WTC11 (cell line): Measurements from ENCODE around the gene BORCS5.

ENCODE experiments used
- ATF2 ChIP-seq: sonication (generic); formaldehyde crosslinking; IDR thresholded peaks from 2 replicates; pipeline ENCODE4 v1.8.1; 2022; ENCODE audit warnings: low read depth, missing genetic modification reagents, borderline replicate concordance
- GTF2I ChIP-seq: fragments of 250-450 bp; sonication (Bioruptor Pico); conservative IDR thresholded peaks from 2 replicates; pipeline ENCODE4 v1.4.0; 2021; ENCODE audit warnings: mild to moderate bottlenecking
- MAX ChIP-seq: sonication (generic); formaldehyde crosslinking; IDR thresholded peaks from 2 replicates; pipeline ENCODE4 v1.8.0; 2022; ENCODE audit warnings: mild to moderate bottlenecking, missing genetic modification reagents
- NFYB ChIP-seq: sonication (generic); formaldehyde crosslinking; conservative IDR thresholded peaks from 2 replicates; pipeline ENCODE4 v1.8.0; 2022; ENCODE audit warnings: low read depth, missing genetic modification reagents
- NR2C2 ChIP-seq: sonication (generic); formaldehyde crosslinking; IDR thresholded peaks from 2 replicates; pipeline ENCODE4 v1.8.0; 2022; ENCODE audit warnings: mild to moderate bottlenecking, missing genetic modification reagents
- SP1 ChIP-seq: sonication (generic); formaldehyde crosslinking; conservative IDR thresholded peaks from 2 replicates; pipeline ENCODE4 v1.8.1; 2022; ENCODE audit warnings: missing genetic modification reagents
- TEAD4 ChIP-seq: sonication (generic); formaldehyde crosslinking; IDR thresholded peaks from 2 replicates; pipeline ENCODE4 v1.8.0; 2022; ENCODE audit warnings: mild to moderate bottlenecking, missing genetic modification reagents
- TF ChIP-seq, protein P1 (sequence below): fragments of 200-600 bp; IDR thresholded peaks from 2 replicates; pipeline ENCODE4 v1.8.0; 2022; ENCODE audit warnings: antibody characterized with exemption
- TF ChIP-seq, protein P2 (sequence below): sonication (generic); formaldehyde crosslinking; IDR thresholded peaks from 2 replicates; pipeline ENCODE4 v1.8.1; 2022; ENCODE audit warnings: mild to moderate bottlenecking, missing genetic modification reagents, moderate library complexity, borderline replicate concordance

DNA sequence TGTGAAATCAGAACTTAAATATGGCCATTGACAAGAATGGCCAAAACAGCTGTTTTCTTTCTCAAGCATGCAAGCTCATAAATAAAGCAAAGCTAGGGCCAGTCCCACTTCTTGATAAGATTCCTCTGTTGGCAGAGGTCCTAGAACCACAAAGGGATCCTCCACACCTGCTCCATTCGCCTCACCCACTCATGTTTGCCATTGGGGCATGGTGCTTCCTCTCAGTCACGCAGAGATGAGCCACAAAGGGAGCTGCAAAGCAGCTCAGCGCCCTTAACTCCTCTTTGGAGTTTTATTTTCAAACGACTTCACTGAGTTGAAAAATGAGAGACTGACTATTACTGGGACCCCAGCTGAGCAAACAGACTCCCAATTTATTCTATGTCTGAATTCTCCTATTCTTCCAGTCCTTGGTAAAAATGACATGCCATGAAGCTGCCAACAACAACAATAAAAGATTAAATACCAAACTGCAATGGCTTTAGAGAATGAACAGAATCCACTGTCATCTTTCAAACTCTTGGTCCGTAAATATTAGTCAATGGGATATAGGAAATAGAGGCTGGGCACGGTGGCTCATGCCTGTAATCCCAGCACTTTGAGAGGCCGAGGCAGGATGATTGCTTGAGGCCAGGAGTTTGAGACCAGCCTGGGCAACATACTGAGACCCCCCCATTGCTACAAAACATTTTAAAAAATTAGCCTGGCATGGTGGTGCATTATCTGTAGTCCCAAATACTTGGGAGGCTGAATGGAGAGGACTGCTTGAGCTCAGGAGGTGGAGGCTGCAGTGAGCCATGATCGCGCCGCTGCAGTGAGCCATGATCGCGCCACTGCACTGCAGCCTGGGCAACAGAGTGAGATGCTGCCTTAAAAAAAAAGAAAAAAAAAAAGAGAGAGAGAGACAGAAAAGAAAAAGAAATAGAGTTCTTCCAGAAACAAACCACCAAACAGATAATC is 23.2 kb upstream of the BORCS5 start:
- no peak for TF ChIP-seq MAX (CRISPR knock-in tag)
- TF ChIP-seq, protein P1, sequence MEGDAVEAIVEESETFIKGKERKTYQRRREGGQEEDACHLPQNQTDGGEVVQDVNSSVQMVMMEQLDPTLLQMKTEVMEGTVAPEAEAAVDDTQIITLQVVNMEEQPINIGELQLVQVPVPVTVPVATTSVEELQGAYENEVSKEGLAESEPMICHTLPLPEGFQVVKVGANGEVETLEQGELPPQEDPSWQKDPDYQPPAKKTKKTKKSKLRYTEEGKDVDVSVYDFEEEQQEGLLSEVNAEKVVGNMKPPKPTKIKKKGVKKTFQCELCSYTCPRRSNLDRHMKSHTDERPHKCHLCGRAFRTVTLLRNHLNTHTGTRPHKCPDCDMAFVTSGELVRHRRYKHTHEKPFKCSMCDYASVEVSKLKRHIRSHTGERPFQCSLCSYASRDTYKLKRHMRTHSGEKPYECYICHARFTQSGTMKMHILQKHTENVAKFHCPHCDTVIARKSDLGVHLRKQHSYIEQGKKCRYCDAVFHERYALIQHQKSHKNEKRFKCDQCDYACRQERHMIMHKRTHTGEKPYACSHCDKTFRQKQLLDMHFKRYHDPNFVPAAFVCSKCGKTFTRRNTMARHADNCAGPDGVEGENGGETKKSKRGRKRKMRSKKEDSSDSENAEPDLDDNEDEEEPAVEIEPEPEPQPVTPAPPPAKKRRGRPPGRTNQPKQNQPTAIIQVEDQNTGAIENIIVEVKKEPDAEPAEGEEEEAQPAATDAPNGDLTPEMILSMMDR, result no peak
- TF ChIP-seq, protein P2, sequence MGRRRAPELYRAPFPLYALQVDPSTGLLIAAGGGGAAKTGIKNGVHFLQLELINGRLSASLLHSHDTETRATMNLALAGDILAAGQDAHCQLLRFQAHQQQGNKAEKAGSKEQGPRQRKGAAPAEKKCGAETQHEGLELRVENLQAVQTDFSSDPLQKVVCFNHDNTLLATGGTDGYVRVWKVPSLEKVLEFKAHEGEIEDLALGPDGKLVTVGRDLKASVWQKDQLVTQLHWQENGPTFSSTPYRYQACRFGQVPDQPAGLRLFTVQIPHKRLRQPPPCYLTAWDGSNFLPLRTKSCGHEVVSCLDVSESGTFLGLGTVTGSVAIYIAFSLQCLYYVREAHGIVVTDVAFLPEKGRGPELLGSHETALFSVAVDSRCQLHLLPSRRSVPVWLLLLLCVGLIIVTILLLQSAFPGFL (CRISPR knock-in tag), result no peak
- no peak for TF ChIP-seq NFYB
- TF ChIP-seq NR2C2 (CRISPR knock-in tag), result no peak
- TF ChIP-seq TEAD4 (CRISPR knock-in tag), result no peak
- TF ChIP-seq SP1 (CRISPR knock-in tag), result no peak
- no peak for TF ChIP-seq GTF2I (CRISPR knock-in tag)
- no peak for TF ChIP-seq ATF2 (CRISPR knock-in tag)
